T-helper 2 cell (primary cell): ENCODE results near the gene SOX10.
A peak's percentile ranks its signal among the peaks of the same experiment; 100 is the strongest.

Experiments
- DNase-seq, 5 experiments: peaks; one replicate each; pipeline versions ENCODE4 v3.0.0 to v3.0.0-alpha.2; 2012 to 2022

SOX10 gene

GRCh38 chr22:38016182-38017151 lies 32.1 kb upstream of the SOX10 start:
- DNase-seq, result no peak

- DNase-seq, result no peak
These were observed 29.7 kb upstream of the SOX10 start for GRCh38 chr22:38014083-38014482.

- DNase-seq, result no peak
These were observed 28.3 kb upstream of the SOX10 start for GRCh38 chr22:38012604-38013072.

- DNase-seq, result no peak
These were observed 24.8 kb upstream of the SOX10 start for GRCh38 chr22:38009000-38009806.

GRCh38 chr22:38007330-38007902 lies 23.1 kb upstream of the SOX10 start:
- DNase-seq, result no peak

- no peak for DNase-seq
These were observed 22.6 kb upstream of the SOX10 start for GRCh38 chr22:38006906-38007305.

GRCh38 chr22:38005943-38006342 lies 21.6 kb upstream of the SOX10 start:
- DNase-seq, result no peak

GRCh38 chr22:37999640-38000272 lies 15.4 kb upstream of the SOX10 start:
- DNase-seq, result peak in 1 of 5 experiments; percentile 54

- DNase-seq, result no peak
These were observed 14.9 kb upstream of the SOX10 start for GRCh38 chr22:37999236-37999635.

- DNase-seq, result no peak
These were observed 14.2 kb upstream of the SOX10 start for GRCh38 chr22:37998543-37998942.

- no peak for DNase-seq
These were observed 12.3 kb upstream of the SOX10 start for GRCh38 chr22:37996515-37997246.

GRCh38 chr22:37996079-37996478 lies 11.7 kb upstream of the SOX10 start:
- DNase-seq, result no peak

- DNase-seq, result no peak
These were observed 11.1 kb upstream of the SOX10 start for GRCh38 chr22:37995460-37995859.

- no peak for DNase-seq
These were observed 10.6 kb upstream of the SOX10 start for GRCh38 chr22:37994982-37995381.

- DNase-seq, result peak in 1 of 5 experiments; percentile 46
These were observed 9.7 kb upstream of the SOX10 start for GRCh38 chr22:37994049-37994448.

GRCh38 chr22:37991731-37992442 lies 7.5 kb upstream of the SOX10 start:
- no peak for DNase-seq

GRCh38 chr22:37990862-37991261 lies 6.5 kb upstream of the SOX10 start:
- DNase-seq, result no peak

- no peak for DNase-seq
These were observed 5.9 kb upstream of the SOX10 start for GRCh38 chr22:37990301-37990700.

GRCh38 chr22:37989146-37990045 lies 5.0 kb upstream of the SOX10 start:
- no peak for DNase-seq

- no peak for DNase-seq
These were observed 2.0 kb upstream of the SOX10 start for GRCh38 chr22:37986371-37986770.
